K562 (cell line): Measurements from ENCODE around the gene CPLX3. TPM values are rescaled to one million over a fixed set of nuclear protein-coding genes. Genes with fewer than 3 reads are reported as not detected.

Experiments
- CREM ChIP-seq: IDR thresholded peaks from 2 replicates; pipeline ENCODE4 v1.6.1; 2014; ENCODE audit warnings: antibody characterized with exemption, low read depth
- EP300 ChIP-seq: IDR thresholded peaks from 2 replicates; pipeline ENCODE4 v1.6.1; 2012; ENCODE audit warnings: low read length, improper control_type of control experiment
- EP400 ChIP-seq: fragments of 450-650 bp; IDR thresholded peaks from 2 replicates; pipeline ENCODE4 v1.6.1; 2017; ENCODE audit warnings: antibody characterized with exemption, mild to moderate bottlenecking, moderate library complexity
- NCOA2 ChIP-seq, 2 experiments: fragments of 450-650 bp; IDR thresholded peaks; 2 replicates each; pipeline ENCODE4 v1.6.1; 2018; ENCODE audit warnings: mild to moderate bottlenecking in 2 of 2, moderate library complexity in 1 of 2; ENCODE audit not compliant: partially characterized antibody in 2 of 2
- RUNX1 ChIP-seq: sonication (generic); IDR thresholded peaks from 2 replicates; pipeline ENCODE4 v1.6.1; 2016; ENCODE audit warnings: antibody characterized with exemption, low read depth
- SAP30 ChIP-seq: fragments of 200-600 bp; sonication (generic); IDR thresholded peaks from 2 replicates; pipeline ENCODE4 v1.6.1; 2012; ENCODE audit warnings: borderline replicate concordance, low read depth, mild to moderate bottlenecking, moderate library complexity, low read length, control low read depth, inconsistent platforms; ENCODE audit not compliant: insufficient read depth, poor library complexity, severe bottlenecking
- SIN3B ChIP-seq: fragments of 450-650 bp; IDR thresholded peaks from 2 replicates; pipeline ENCODE4 v1.6.1; 2017; ENCODE audit warnings: low read depth, mild to moderate bottlenecking, moderate library complexity
- SIRT6 ChIP-seq: IDR thresholded peaks from one replicate; pipeline ENCODE4 v1.6.1; 2012; ENCODE audit warnings: low read depth, mild to moderate bottlenecking, control low read depth, inconsistent platforms, low read length, moderate library complexity
- SREBF2 ChIP-seq: sonication (generic); formaldehyde crosslinking; IDR thresholded peaks from 2 replicates; pipeline ENCODE4 v1.4.0; 2020; ENCODE audit warnings: mild to moderate bottlenecking, missing genetic modification reagents
- STAT5A ChIP-seq: IDR thresholded peaks from 2 replicates; pipeline ENCODE4 v1.6.1; 2012; ENCODE audit warnings: low read length, inconsistent platforms, borderline replicate concordance
- ZNF174 ChIP-seq: fragments of 250-450 bp; sonication (Bioruptor Pico); IDR thresholded peaks from 2 replicates; pipeline ENCODE4 v1.4.0; 2020; ENCODE audit warnings: mild to moderate bottlenecking
- ZNF354B ChIP-seq: fragments of 250-450 bp; sonication (Bioruptor Pico); IDR thresholded peaks from 2 replicates; pipeline ENCODE4 v1.4.0; 2020
- ZNF431 ChIP-seq: sonication (generic); formaldehyde crosslinking; IDR thresholded peaks from 2 replicates; pipeline ENCODE4 v1.8.0; 2022; ENCODE audit warnings: mild to moderate bottlenecking, missing genetic modification reagents
- ZNF699 ChIP-seq: fragments of 250-450 bp; sonication (Bioruptor Pico); IDR thresholded peaks from 2 replicates; pipeline ENCODE4 v1.8.0; 2021; ENCODE audit warnings: mild to moderate bottlenecking, moderate library complexity; ENCODE audit not compliant: insufficient replicate concordance
- ZNF780A ChIP-seq: fragments of 250-450 bp; sonication (Bioruptor Pico); IDR thresholded peaks from 2 replicates; pipeline ENCODE4 v1.5.0; 2021; ENCODE audit warnings: mild to moderate bottlenecking
- polyA plus RNA-seq, 8 experiments: library from polyadenylated mRNA; depleted of rRNA in 4 of 8; stranded (reverse) in 5 of 8; unstranded in 3 of 8; fragments of >200 nt; fragmentation: Nextera tagmentation in 2 of 8; fragmentation: Illumina TruSeq in 1 of 8; extraction: Ambion mirVana in 2 of 8; extraction: Trizol in 1 of 8; gene quantifications; 2 replicates each; pipeline versions ENCODE4 v1.2.1 to v1.2.3, GENCODE V29; 2011 to 2014; ENCODE audit warnings: inconsistent platforms in 1 of 8, missing spikeins in 1 of 8
- total RNA-seq, 7 experiments: library from RNA; depleted of rRNA in 6 of 7; stranded (reverse); fragments of >200 nt in 6 of 7; fragmentation: Illumina TruSeq in 2 of 7; extraction: Trizol in 2 of 7; gene quantifications; 2 replicates each; pipeline versions ENCODE4 v1.2.1 to v1.2.3, GENCODE V29; 2011 to 2021; ENCODE audit warnings: low replicate concordance in 1 of 7
- TF ChIP-seq, protein P1 (sequence below): sonication (generic); formaldehyde crosslinking; IDR thresholded peaks from 2 replicates; pipeline ENCODE4 v1.8.0; 2023; ENCODE audit warnings: mild to moderate bottlenecking, missing genetic modification reagents
- TF ChIP-seq, protein P2 (sequence below): fragments of 450-650 bp; IDR thresholded peaks from 2 replicates; pipeline ENCODE4 v1.6.1; 2016; ENCODE audit warnings: low read depth

CPLX3 gene
- total and polyA plus RNA-seq, 9 of the 15 experiments (the other 6 are each of a cell fraction or from before 2014, with no cell fraction given): not detected

GRCh38 chr15:74873036-74873755 lies 46.8 kb downstream of the CPLX3 start, which contains the start of gene SCAMP2 (continued):
- TF ChIP-seq, protein P1, sequence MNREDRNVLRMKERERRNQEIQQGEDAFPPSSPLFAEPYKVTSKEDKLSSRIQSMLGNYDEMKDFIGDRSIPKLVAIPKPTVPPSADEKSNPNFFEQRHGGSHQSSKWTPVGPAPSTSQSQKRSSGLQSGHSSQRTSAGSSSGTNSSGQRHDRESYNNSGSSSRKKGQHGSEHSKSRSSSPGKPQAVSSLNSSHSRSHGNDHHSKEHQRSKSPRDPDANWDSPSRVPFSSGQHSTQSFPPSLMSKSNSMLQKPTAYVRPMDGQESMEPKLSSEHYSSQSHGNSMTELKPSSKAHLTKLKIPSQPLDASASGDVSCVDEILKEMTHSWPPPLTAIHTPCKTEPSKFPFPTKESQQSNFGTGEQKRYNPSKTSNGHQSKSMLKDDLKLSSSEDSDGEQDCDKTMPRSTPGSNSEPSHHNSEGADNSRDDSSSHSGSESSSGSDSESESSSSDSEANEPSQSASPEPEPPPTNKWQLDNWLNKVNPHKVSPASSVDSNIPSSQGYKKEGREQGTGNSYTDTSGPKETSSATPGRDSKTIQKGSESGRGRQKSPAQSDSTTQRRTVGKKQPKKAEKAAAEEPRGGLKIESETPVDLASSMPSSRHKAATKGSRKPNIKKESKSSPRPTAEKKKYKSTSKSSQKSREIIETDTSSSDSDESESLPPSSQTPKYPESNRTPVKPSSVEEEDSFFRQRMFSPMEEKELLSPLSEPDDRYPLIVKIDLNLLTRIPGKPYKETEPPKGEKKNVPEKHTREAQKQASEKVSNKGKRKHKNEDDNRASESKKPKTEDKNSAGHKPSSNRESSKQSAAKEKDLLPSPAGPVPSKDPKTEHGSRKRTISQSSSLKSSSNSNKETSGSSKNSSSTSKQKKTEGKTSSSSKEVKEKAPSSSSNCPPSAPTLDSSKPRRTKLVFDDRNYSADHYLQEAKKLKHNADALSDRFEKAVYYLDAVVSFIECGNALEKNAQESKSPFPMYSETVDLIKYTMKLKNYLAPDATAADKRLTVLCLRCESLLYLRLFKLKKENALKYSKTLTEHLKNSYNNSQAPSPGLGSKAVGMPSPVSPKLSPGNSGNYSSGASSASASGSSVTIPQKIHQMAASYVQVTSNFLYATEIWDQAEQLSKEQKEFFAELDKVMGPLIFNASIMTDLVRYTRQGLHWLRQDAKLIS (CRISPR knock-in tag): peak; percentile 75; the same call in 1 of the 2 replicates
- TF ChIP-seq ZNF174 (no peak), SIN3B (peak; percentile 53; the same call in 1 of the 2 replicates), ZNF699 (CRISPR knock-in tag) (no peak), EP400 (peak; percentile 98), NCOA2 (IDR thresholded peaks at IDR 0.05; ENCODE audit: partially characterized antibody in 2 of 2) (no peak), SIRT6 (no peak), SREBF2 (CRISPR knock-in tag) (no peak), SAP30 (peak; percentile 71), ZNF431 (CRISPR knock-in tag) (no peak), STAT5A (no peak), EP300 (no peak), CREM (peak; percentile 64), ZNF354B (no peak), RUNX1 (no peak), ZNF780A (no peak)
- TF ChIP-seq, protein P2, sequence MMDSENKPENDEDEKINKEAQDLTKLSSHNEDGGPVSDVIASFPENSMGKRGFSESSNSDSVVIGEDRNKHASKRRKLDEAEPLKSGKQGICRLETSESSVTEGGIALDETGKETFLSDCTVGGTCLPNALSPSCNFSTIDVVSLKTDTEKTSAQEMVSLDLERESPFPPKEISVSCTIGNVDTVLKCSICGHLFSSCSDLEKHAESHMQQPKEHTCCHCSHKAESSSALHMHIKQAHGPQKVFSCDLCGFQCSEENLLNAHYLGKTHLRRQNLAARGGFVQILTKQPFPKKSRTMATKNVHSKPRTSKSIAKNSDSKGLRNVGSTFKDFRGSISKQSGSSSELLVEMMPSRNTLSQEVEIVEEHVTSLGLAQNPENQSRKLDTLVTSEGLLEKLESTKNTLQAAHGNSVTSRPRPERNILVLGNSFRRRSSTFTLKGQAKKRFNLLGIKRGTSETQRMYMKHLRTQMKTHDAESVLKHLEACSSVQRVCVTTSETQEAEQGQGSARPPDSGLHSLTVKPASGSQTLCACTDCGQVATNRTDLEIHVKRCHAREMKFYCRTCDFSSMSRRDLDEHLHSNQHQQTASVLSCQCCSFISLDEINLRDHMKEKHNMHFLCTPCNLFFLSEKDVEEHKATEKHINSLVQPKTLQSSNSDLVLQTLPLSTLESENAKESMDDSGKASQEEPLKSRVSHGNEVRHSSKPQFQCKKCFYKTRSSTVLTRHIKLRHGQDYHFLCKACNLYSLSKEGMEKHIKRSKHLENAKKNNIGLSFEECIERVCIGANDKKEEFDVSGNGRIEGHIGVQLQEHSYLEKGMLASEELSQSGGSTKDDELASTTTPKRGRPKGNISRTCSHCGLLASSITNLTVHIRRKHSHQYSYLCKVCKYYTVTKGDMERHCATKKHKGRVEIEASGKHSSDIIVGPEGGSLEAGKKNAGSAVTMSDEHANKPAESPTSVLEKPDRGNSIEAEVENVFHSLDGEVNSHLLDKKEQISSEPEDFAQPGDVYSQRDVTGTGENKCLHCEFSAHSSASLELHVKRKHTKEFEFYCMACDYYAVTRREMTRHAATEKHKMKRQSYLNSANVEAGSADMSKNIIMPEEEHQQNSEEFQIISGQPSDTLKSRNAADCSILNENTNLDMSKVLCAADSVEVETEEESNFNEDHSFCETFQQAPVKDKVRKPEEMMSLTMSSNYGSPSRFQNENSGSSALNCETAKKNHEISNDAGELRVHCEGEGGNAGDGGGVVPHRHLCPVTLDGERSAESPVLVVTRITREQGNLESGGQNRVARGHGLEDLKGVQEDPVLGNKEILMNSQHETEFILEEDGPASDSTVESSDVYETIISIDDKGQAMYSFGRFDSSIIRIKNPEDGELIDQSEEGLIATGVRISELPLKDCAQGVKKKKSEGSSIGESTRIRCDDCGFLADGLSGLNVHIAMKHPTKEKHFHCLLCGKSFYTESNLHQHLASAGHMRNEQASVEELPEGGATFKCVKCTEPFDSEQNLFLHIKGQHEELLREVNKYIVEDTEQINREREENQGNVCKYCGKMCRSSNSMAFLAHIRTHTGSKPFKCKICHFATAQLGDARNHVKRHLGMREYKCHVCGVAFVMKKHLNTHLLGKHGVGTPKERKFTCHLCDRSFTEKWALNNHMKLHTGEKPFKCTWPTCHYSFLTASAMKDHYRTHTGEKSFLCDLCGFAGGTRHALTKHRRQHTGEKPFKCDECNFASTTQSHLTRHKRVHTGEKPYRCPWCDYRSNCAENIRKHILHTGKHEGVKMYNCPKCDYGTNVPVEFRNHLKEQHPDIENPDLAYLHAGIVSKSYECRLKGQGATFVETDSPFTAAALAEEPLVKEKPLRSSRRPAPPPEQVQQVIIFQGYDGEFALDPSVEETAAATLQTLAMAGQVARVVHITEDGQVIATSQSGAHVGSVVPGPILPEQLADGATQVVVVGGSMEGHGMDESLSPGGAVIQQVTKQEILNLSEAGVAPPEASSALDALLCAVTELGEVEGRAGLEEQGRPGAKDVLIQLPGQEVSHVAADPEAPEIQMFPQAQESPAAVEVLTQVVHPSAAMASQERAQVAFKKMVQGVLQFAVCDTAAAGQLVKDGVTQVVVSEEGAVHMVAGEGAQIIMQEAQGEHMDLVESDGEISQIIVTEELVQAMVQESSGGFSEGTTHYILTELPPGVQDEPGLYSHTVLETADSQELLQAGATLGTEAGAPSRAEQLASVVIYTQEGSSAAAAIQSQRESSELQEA: peak; percentile 49; the same call in 1 of the 2 replicates
